Neural progenitor cell (in vitro differentiated cells): ENCODE data around the gene DPM3.

Experiments used
- EZH2 ChIP-seq: fragments of 200-600 bp; sonication (generic); IDR thresholded peaks from 2 replicates; pipeline ENCODE4 v1.6.1; 2017; ENCODE audit warnings: antibody characterized with exemption, mild to moderate bottlenecking, moderate library complexity
- EZH2phosphoT487 ChIP-seq: fragments of 200-600 bp; sonication (generic); IDR thresholded peaks from 2 replicates; pipeline ENCODE4 v1.6.1; 2017; ENCODE audit warnings: antibody characterized with exemption
- TF ChIP-seq, protein P1 (sequence below): fragments of 200-600 bp; sonication (generic); IDR thresholded peaks from 2 replicates; pipeline ENCODE4 v1.5.1; 2017; ENCODE audit warnings: antibody characterized with exemption, mild to moderate bottlenecking

DNA sequence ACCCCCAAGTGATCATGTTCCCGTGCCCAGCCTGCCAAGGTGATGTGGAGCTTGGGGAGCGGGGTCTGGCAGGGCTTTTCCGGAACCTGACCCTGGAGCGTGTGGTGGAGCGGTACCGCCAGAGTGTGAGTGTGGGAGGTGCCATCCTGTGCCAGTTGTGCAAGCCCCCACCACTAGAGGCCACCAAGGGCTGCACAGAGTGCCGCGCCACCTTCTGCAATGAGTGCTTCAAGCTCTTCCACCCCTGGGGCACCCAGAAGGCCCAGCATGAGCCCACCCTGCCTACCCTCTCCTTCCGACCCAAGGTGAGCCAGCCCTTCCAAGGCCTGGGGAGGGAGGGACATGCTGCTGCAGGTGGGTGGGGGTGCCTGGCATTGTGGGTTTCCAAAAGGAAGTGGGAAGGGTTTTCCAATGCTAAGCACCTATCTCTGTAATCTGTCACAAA is 35.6 kb upstream of the DPM3 start:
- TF ChIP-seq, protein P1, sequence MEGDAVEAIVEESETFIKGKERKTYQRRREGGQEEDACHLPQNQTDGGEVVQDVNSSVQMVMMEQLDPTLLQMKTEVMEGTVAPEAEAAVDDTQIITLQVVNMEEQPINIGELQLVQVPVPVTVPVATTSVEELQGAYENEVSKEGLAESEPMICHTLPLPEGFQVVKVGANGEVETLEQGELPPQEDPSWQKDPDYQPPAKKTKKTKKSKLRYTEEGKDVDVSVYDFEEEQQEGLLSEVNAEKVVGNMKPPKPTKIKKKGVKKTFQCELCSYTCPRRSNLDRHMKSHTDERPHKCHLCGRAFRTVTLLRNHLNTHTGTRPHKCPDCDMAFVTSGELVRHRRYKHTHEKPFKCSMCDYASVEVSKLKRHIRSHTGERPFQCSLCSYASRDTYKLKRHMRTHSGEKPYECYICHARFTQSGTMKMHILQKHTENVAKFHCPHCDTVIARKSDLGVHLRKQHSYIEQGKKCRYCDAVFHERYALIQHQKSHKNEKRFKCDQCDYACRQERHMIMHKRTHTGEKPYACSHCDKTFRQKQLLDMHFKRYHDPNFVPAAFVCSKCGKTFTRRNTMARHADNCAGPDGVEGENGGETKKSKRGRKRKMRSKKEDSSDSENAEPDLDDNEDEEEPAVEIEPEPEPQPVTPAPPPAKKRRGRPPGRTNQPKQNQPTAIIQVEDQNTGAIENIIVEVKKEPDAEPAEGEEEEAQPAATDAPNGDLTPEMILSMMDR: no peak
- TF ChIP-seq EZH2 (no peak), EZH2phosphoT487 (no peak)
